Esophagus muscularis mucosa (tissue), 3 donors: ENCODE data around the gene PCDHGC4.

Experiments
- CTCF ChIP-seq, 3 experiments: fragments of 200-600 bp in 2 of 3; fragments of 450-650 bp in 1 of 3; sonication (generic) in 2 of 3; IDR thresholded peaks; one replicate each; pipeline ENCODE4 v1.5.1; 2017 to 2019; ENCODE audit warnings: antibody characterized with exemption in 3 of 3, mild to moderate bottlenecking in 2 of 3, moderate library complexity in 1 of 3
- POLR2A ChIP-seq: fragments of 450-650 bp; IDR thresholded peaks from one replicate; pipeline ENCODE4 v1.6.1; 2017; ENCODE audit warnings: antibody characterized with exemption, moderate library complexity, mild to moderate bottlenecking, low read depth
- POLR2AphosphoS5 ChIP-seq, 2 donors: sonication (generic); formaldehyde crosslinking; IDR thresholded peaks; one replicate each; pipeline ENCODE4 v1.6.1; 2017; ENCODE audit warnings: antibody characterized with exemption in 2 of 2

GRCh38 chr5:141491323-141492167 lies 6.7 kb downstream of the PCDHGC4 start:
- TF ChIP-seq CTCF (IDR thresholded peaks at IDR 0.05) (no peak), POLR2AphosphoS5 (IDR thresholded peaks at IDR 0.05) (no peak), POLR2A (no peak)
